ENCODE results near the gene PLD1.
A peak's percentile ranks its signal among the peaks of the same experiment; 100 is the strongest.

The PLD1 gene

DNA sequence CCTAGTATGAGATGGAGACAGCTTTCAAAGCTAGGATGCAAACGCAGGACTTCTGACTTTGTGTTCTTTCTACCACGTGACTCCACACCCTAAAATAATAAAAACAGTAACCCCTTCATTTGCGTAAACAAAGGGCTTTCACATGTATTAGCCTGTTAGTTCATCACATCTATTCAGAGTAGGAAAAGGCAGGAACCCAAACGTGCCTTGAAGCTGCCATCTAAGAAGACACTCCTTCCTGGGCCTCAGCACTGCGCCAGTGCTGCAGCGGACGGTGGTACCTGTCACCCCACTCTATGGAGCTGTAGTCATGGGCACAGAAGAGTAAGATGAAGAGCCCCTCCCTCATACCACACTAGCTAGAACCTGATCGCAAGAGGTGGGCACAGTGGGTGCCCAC lies 34.3 kb downstream of the PLD1 start:
- Histone ChIP-seq H2AFZ (ENCODE audit: insufficient read depth, low read length, poor library complexity) (no peak overlapping the region), H3K14ac (ENCODE audit: low read length) (no peak overlapping the region), H3K4me1 (ENCODE audit: control insufficient read depth in 1 of 2, insufficient read depth in 2 of 2, low read length in 2 of 2) (no peaks in the 10 kb centered on the region), H4K8ac (ENCODE audit: low read depth, low read length) (no peak overlapping the region), H3K27ac (ENCODE audit: low read depth, low read length) (no peak overlapping the region), H4K91ac (ENCODE audit: low read depth, low read length) (no peak overlapping the region), H3K27me3 (ENCODE audit: insufficient read depth, low read length) (no peaks in the 10 kb centered on the region), H3K9me3 (ENCODE audit: insufficient read depth, low read depth, low read length) (no peaks in the 10 kb centered on the region), H3K9ac (ENCODE audit: low read length) (no peak overlapping the region), H3K4me3 (ENCODE audit: low read depth, low read length) (no peak overlapping the region), H2BK5ac (ENCODE audit: low read depth, low read length, poor library complexity) (no peak overlapping the region), H3K18ac (ENCODE audit: low read length) (no peak overlapping the region), H3K23ac (ENCODE audit: low read length) (no peak overlapping the region), H2BK12ac (ENCODE audit: low read length) (no peak overlapping the region), H3K79me2 (ENCODE audit: control insufficient read depth, insufficient read depth, low read length, poor library complexity) (no peaks in the 10 kb centered on the region), H3K4ac (ENCODE audit: low read depth, low read length) (no peak overlapping the region), H3K79me1 (ENCODE audit: low read length) (no peaks in the 10 kb centered on the region), H3K36me3 (ENCODE audit: control insufficient read depth in 1 of 2, insufficient read depth in 2 of 2, low read length in 2 of 2) (no peaks in the 10 kb centered on the region), H2AK5ac (ENCODE audit: low read length) (no peak overlapping the region), H2BK120ac (ENCODE audit: insufficient read depth, low read length, poor library complexity) (no peak overlapping the region), H4K12ac (ENCODE audit: low read depth, low read length) (no peak overlapping the region), H3K4me2 (ENCODE audit: low read length) (no peak overlapping the region)
- no peak for DNase-seq
- no CpG with 5 or more reads among the region's 8 CpGs for WGBS (ENCODE audit: extremely low coverage, insufficient coverage, insufficient read length)

DNA sequence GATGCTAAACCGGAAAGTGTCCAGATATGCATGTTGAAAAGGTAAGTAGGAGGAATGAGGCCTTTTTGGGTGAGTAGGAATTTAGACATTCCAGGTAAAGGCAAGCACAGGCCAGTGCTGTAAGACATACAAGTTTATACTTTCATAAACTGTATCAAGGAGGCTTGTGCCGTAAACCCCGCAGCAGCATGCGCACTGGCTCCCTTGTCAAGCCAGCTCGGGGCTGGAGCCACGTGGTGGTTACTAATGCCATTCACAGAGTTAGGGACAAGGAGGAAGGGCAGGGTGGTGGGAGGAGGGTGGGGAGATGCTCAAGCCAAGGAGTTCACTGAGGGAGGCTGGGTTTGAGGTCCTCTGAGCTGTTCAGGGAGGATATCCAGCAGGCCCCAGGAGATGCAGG lies 35.8 kb downstream of the PLD1 start:
- no peak overlapping the region for H2BK12ac ChIP-seq (ENCODE audit: low read length)
- no peak overlapping the region for H4K12ac ChIP-seq (ENCODE audit: low read depth, low read length)
- no peak overlapping the region for H3K14ac ChIP-seq (ENCODE audit: low read length)
- no peak overlapping the region for H3K23ac ChIP-seq (ENCODE audit: low read length)
- H4K91ac ChIP-seq (ENCODE audit: low read depth, low read length): no peak overlapping the region
- no CpG with 5 or more reads among the region's 6 CpGs for WGBS (ENCODE audit: extremely low coverage, insufficient coverage, insufficient read length)
- H3K4me3 ChIP-seq (ENCODE audit: low read depth, low read length): no peak overlapping the region
- no peaks in the 10 kb centered on the region for H3K79me1 ChIP-seq (ENCODE audit: low read length)
- DNase-seq: no peak
- no peak overlapping the region for H3K9ac ChIP-seq (ENCODE audit: low read length)
- no peak overlapping the region for H3K4ac ChIP-seq (ENCODE audit: low read depth, low read length)
- no peak overlapping the region for H3K27ac ChIP-seq (ENCODE audit: low read depth, low read length)
- H2BK120ac ChIP-seq (ENCODE audit: insufficient read depth, low read length, poor library complexity): no peak overlapping the region
- H3K18ac ChIP-seq (ENCODE audit: low read length): no peak overlapping the region
- no peaks in the 10 kb centered on the region for H3K9me3 ChIP-seq (ENCODE audit: insufficient read depth, low read depth, low read length)
- no peaks in the 10 kb centered on the region for H3K4me1 ChIP-seq (ENCODE audit: control insufficient read depth in 1 of 2, insufficient read depth in 2 of 2, low read length in 2 of 2)
- H4K8ac ChIP-seq (ENCODE audit: low read depth, low read length): no peak overlapping the region
- no peaks in the 10 kb centered on the region for H3K27me3 ChIP-seq (ENCODE audit: insufficient read depth, low read length)
- no peak overlapping the region for H2BK5ac ChIP-seq (ENCODE audit: low read depth, low read length, poor library complexity)
- no peaks in the 10 kb centered on the region for H3K79me2 ChIP-seq (ENCODE audit: control insufficient read depth, insufficient read depth, low read length, poor library complexity)
- H2AFZ ChIP-seq (ENCODE audit: insufficient read depth, low read length, poor library complexity): no peak overlapping the region
- no peak overlapping the region for H3K4me2 ChIP-seq (ENCODE audit: low read length)
- H3K36me3 ChIP-seq (ENCODE audit: control insufficient read depth in 1 of 2, insufficient read depth in 2 of 2, low read length in 2 of 2): no peaks in the 10 kb centered on the region
- H2AK5ac ChIP-seq (ENCODE audit: low read length): no peak overlapping the region

DNA sequence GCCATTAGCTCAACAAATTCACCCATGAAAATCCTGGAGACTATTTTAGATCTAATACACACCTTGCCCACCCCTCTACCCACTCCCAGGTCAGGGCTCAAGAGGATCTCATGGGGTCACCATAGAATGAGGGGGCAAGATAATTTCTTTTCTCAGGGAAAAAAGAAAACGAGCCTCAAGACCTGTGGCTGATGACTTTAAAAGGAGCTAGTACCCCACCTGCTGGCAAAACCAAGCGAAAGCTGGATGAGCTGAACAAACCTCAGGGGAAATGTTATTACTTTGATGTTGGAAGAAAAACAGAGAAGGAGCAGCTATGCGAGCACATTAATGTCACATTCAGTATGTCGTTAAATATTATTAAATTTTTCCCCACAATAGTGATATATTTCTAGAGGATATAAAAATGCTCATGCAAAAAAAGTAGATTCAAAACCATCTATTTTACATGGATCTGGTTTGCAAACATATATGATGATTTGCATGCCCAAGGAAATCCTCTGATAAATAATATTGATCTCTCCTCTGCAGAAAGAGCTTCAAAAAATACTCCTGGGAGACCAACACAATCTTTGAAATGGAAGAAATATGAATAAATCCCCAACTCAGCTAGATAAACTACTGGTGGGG lies 37.7 kb downstream of the PLD1 start:
- no peaks in the 10 kb centered on the region for H3K4me1 ChIP-seq (ENCODE audit: control insufficient read depth in 1 of 2, insufficient read depth in 2 of 2, low read length in 2 of 2)
- no CpG with 5 or more reads among the region's 4 CpGs for WGBS (ENCODE audit: extremely low coverage, insufficient coverage, insufficient read length)
- no peaks in the 10 kb centered on the region for H3K9me3 ChIP-seq (ENCODE audit: insufficient read depth, low read depth, low read length)
- H2BK120ac ChIP-seq (ENCODE audit: insufficient read depth, low read length, poor library complexity): no peak overlapping the region
- no peak overlapping the region for H3K4ac ChIP-seq (ENCODE audit: low read depth, low read length)
- DNase-seq: peak; percentile 55 to 73
- no peak overlapping the region for H2BK12ac ChIP-seq (ENCODE audit: low read length)
- H3K14ac ChIP-seq (ENCODE audit: low read length): no peak overlapping the region
- no peak overlapping the region for H4K12ac ChIP-seq (ENCODE audit: low read depth, low read length)
- H3K27me3 ChIP-seq (ENCODE audit: insufficient read depth, low read length): no peaks in the 10 kb centered on the region
- no peak overlapping the region for H4K8ac ChIP-seq (ENCODE audit: low read depth, low read length)
- H3K4me3 ChIP-seq (ENCODE audit: low read depth, low read length): no peak overlapping the region
- H3K4me2 ChIP-seq (ENCODE audit: low read length): no peak overlapping the region
- no peak overlapping the region for H2BK5ac ChIP-seq (ENCODE audit: low read depth, low read length, poor library complexity)
- H2AFZ ChIP-seq (ENCODE audit: insufficient read depth, low read length, poor library complexity): no peak overlapping the region
- no peaks in the 10 kb centered on the region for H3K79me1 ChIP-seq (ENCODE audit: low read length)
- no peak overlapping the region for H3K27ac ChIP-seq (ENCODE audit: low read depth, low read length)
- no peak overlapping the region for H2AK5ac ChIP-seq (ENCODE audit: low read length)
- H3K18ac ChIP-seq (ENCODE audit: low read length): no peak overlapping the region
- H3K23ac ChIP-seq (ENCODE audit: low read length): no peak overlapping the region
- H3K9ac ChIP-seq (ENCODE audit: low read length): no peak overlapping the region
- no peaks in the 10 kb centered on the region for H3K36me3 ChIP-seq (ENCODE audit: control insufficient read depth in 1 of 2, insufficient read depth in 2 of 2, low read length in 2 of 2)
- no peak overlapping the region for H4K91ac ChIP-seq (ENCODE audit: low read depth, low read length)
- no peaks in the 10 kb centered on the region for H3K79me2 ChIP-seq (ENCODE audit: control insufficient read depth, insufficient read depth, low read length, poor library complexity)

DNA sequence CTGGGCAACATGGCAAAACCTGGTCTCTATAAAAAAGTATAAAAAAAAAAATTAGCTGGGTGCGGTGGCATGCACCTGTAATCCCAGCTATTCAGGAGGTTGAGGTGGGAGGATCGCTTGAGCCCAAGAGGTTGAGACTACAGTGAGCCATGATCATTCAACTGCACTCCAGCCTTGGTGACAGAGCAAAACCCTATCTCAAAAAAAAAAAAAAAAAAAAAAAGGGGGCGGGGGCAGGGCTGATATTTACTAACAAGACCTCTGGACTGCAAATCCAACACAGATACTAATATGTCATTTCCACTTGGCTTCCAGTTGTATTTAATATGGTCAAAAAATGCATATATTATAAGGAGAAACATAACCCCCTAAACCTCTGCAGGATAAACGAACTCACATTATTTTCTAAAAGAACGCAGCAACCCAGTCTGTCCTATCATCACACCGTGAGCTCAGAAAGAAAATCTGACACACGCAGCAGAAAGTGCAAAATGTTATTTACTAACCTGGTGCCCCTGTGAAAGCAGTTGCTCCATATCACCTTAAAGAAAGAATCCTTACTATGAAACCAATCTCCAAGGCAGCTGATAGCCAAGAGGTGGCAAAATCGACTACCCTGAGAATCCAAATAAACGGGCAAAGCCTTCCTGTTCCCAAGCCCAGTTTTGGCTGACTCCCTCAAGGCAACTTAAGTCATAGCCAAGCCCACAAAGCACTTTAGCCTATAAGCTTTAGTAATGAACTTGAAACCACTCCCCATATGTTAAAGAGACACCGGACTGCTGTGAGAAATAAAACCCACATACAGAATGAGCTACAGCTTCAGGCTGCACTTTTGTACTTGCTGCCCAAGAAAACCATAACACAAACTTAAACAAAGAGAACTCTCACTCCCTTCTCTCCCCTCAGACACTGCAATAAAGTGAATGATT lies 39.3 kb downstream of the PLD1 start:
- no peak overlapping the region for H2BK120ac ChIP-seq (ENCODE audit: insufficient read depth, low read length, poor library complexity)
- H3K18ac ChIP-seq (ENCODE audit: low read length): no peak overlapping the region
- H3K27me3 ChIP-seq (ENCODE audit: insufficient read depth, low read length): no peaks in the 10 kb centered on the region
- no peak overlapping the region for H3K14ac ChIP-seq (ENCODE audit: low read length)
- peak; percentile 73 to 75 for DNase-seq
- peak overlapping the region; percentile 3 for H3K4me2 ChIP-seq (ENCODE audit: low read length)
- no peak overlapping the region for H2AFZ ChIP-seq (ENCODE audit: insufficient read depth, low read length, poor library complexity)
- H4K8ac ChIP-seq (ENCODE audit: low read depth, low read length): no peak overlapping the region
- H3K4ac ChIP-seq (ENCODE audit: low read depth, low read length): no peak overlapping the region
- no peak overlapping the region for H2BK5ac ChIP-seq (ENCODE audit: low read depth, low read length, poor library complexity)
- H2AK5ac ChIP-seq (ENCODE audit: low read length): no peak overlapping the region
- no peak overlapping the region for H4K91ac ChIP-seq (ENCODE audit: low read depth, low read length)
- no peak overlapping the region for H3K27ac ChIP-seq (ENCODE audit: low read depth, low read length)
- H4K12ac ChIP-seq (ENCODE audit: low read depth, low read length): no peak overlapping the region
- no peaks in the 10 kb centered on the region for H3K79me1 ChIP-seq (ENCODE audit: low read length)
- H3K36me3 ChIP-seq (ENCODE audit: control insufficient read depth in 1 of 2, insufficient read depth in 2 of 2, low read length in 2 of 2): no peaks in the 10 kb centered on the region
- WGBS (ENCODE audit: extremely low coverage, insufficient coverage, insufficient read length): no CpG with 5 or more reads among the region's 10 CpGs
- H3K9me3 ChIP-seq (ENCODE audit: insufficient read depth, low read depth, low read length): no peaks in the 10 kb centered on the region
- H3K9ac ChIP-seq (ENCODE audit: low read length): no peak overlapping the region
- H2BK12ac ChIP-seq (ENCODE audit: low read length): no peak overlapping the region
- H3K4me1 ChIP-seq (ENCODE audit: control insufficient read depth in 1 of 2, insufficient read depth in 2 of 2, low read length in 2 of 2): no peaks in the 10 kb centered on the region
- H3K23ac ChIP-seq (ENCODE audit: low read length): no peak overlapping the region
- no peaks in the 10 kb centered on the region for H3K79me2 ChIP-seq (ENCODE audit: control insufficient read depth, insufficient read depth, low read length, poor library complexity)
- H3K4me3 ChIP-seq (ENCODE audit: low read depth, low read length): no peak overlapping the region
